ENCODE data around the gene GNAT2.

The GNAT2 gene

GRCh38 chr1:109605381-109605780 lies 14.0 kb downstream of the GNAT2 start:
- DNase-seq: no peak

DNA sequence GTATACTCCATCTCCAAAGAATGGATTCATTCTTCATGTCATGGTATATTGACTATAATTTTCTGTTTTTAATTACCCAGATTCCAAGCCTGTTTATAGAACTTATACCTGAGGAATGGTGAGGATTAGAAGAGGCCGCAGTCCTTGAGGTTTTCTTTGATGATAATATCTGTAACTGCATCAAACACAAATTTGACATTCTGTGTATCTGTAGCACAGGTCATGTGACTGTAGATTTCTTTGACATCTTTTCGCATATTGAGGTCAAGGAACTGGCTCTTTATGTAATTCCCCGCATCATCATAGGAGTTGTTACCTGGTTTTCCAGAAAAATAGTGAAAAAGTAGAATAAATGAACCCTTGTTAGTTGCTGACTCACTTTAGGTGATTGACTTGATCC lies 16.2 kb downstream of the GNAT2 start:
- no peak for DNase-seq

GRCh38 chr1:109598655-109599054 lies 20.8 kb downstream of the GNAT2 start:
- no peak for DNase-seq

- DNase-seq: no peak
These were observed 21.3 kb downstream of the GNAT2 start for GRCh38 chr1:109598156-109598555.

DNA sequence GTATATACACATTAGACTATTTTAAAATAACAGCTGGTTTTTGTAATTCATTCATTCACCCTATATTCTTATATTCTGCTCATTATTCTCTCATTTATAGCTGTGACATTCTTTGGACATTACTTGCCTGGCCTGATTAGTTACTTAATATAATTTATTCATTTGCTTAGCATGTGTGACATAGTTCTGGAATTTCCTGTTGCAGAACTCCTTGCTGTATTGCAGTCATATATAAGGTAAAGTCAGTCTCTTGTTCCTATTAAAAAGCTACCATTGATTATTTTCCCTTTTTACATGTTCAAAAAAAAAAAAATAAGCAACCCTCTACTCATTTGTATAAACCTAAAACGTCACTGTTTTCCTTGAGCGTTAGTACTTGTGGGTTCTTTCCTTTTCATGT lies 23.9 kb downstream of the GNAT2 start:
- DNase-seq: no peak

DNA sequence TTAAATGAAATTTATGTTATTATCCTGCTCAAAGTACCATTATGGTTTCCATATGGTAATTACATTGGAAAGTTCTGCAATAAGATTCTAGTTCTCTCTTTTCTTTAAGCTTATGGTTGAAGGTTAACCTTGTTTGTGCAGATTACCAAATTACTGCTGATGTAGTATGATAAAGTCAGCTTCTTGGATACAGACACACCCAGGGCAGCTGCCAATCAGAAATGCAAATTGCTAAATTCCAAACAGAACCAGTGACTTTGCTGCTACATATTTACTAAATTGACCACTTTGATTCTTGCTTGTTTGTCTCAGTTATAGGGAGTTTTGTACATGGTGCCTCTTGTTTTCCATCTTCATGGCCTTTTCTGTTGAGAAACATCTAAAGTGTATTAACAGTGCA lies 26.5 kb downstream of the GNAT2 start:
- no peak for DNase-seq

DNA sequence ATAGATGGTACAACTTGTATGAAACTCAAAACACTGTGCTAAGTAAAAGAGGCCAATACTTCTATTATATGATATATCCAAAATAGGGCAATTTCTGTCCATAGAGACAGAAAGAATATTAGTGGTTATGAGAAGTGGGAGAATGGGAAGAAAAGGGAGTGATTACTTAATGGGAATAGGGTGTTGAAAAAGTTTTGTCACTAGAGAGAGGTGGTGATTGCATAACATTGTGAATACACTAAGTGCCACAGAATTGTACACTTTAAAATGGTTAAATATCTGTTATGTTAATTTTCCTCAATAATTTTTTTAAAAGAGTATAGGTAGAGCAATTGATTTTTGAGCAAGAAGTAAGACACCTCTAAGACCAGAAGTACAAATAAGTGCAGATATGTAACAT lies 29.7 kb downstream of the GNAT2 start:
- DNase-seq: no peak

- no peak for DNase-seq
These were observed 30.2 kb downstream of the GNAT2 start for GRCh38 chr1:109589177-109589576.

- DNase-seq: no peak
These were observed 33.4 kb downstream of the GNAT2 start for GRCh38 chr1:109586055-109586454.

GRCh38 chr1:109584766-109585165 lies 34.6 kb downstream of the GNAT2 start:
- DNase-seq: no peak

GRCh38 chr1:109582021-109582420 lies 37.4 kb downstream of the GNAT2 start:
- DNase-seq: no peak

- DNase-seq: no peak
These were observed 39.9 kb downstream of the GNAT2 start for GRCh38 chr1:109579491-109579890.

GRCh38 chr1:109578947-109579443 lies 40.4 kb downstream of the GNAT2 start:
- no peak for DNase-seq

DNA sequence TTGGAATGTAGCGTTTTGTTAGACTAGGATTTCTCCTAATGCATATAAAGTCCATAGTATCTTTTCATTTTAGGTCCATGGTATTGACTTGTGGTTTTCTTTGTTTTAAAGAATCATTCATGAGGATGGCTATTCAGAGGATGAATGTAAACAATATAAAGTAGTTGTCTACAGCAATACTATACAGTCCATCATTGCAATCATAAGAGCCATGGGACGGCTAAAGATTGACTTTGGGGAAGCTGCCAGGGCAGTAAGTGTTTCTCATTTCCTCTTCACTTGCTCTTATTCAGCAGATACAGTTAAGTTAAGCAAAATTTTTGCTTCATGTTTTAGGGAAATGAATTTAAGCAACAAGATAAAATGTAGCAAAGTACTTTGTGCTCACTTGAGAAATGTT lies 45.6 kb downstream of the GNAT2 start:
- DNase-seq: no peak

DNA sequence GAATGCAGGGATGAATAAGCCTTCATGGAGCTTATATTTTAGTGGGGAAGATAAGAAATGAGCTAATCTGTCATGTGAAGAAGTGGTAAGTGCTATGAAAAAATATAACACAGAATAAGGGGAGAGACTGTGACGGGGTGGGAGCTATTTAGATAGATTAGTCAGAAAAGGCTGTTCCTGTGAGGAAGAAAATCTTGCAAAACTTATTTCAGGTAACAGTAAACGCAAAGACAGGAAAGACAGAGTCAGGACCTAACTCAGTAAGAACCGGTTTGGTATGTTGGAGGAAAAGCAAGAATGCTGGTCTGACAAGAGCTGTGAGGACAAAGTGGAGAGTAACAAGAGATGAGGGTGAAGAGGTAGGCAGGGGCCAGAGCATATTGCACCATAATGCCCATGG lies 49.0 kb downstream of the GNAT2 start:
- DNase-seq: no peak

- DNase-seq: no peak
These were observed 50.1 kb downstream of the GNAT2 start for GRCh38 chr1:109569323-109569722.

- DNase-seq: no peak
These were observed 51.3 kb downstream of the GNAT2 start for GRCh38 chr1:109567877-109568672.

- no peak for DNase-seq
These were observed 52.4 kb downstream of the GNAT2 start for GRCh38 chr1:109566982-109567381.

DNA sequence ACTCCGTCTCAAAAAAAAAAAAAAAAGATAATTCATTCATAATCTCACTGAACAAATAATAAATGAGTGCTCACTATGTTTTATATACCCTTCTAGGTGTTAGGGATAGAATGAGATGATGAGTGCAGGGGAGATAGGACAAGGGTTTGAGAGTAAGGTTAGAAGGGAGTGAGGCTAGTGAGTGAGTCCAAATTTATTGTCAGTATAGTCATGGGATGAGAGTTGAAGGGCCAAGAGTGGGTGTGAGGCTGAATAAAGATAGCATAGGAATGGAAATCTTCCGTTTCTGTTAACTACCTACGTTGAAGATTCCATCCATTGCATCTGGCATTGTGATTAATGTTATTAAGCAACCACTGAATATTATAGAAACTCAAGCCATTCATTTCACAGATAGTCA lies 54.2 kb downstream of the GNAT2 start:
- DNase-seq: no peak

DNA sequence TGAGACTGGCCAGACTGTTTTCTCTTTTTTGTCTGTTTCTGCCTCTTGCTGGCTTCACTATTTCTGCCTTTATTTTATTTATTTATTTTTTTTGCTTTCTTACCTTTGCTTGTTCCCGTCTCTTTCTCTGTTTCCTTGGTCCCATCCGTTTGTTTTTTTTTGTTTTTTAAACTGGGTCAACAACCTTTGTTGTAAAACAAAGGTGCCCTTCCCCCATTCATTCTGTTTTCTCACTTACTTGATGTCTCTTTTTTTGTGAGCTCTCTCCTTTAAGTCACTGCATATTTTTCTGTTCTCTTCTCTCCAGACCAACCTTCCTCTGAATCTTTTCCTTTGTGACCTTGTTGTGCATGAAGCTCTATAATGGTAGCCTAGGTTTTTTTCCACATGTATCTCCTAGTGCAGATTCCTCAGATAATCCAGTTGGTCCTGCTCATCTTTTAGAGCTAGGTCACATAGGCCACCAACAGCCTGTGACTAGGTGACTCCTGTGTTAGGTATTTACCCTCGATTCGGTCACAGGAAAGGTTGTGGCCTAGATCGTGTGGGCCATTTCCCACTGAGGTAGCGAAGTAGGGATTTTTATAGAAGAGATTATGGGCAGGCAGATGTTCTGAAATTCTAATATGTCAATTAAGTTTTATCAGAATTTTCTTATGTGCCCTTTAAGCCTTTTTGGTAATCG lies 55.1 kb downstream of the GNAT2 start:
- no peak for DNase-seq

- no peak for DNase-seq
These were observed 59.4 kb downstream of the GNAT2 start for GRCh38 chr1:109559995-109560394.

DNA sequence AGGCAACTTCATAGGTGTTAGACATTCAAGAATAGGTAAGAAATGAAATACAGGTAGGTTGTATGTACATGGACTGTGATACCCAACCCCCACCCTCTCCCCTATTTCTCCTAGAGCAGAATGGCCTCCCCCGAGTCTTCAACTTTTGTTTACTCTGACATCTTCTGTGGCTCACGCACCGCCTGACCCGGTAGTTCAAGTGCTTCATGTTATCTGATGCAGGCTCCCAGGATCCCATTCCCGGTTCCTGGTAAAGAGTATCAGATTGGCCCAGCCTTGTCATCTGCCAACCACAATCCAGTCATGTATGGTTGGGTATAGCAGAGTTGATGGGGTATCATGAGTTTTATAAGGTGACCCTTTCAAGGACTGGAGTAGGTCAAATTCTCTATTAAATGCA lies 61.9 kb downstream of the GNAT2 start:
- DNase-seq: no peak

DNA sequence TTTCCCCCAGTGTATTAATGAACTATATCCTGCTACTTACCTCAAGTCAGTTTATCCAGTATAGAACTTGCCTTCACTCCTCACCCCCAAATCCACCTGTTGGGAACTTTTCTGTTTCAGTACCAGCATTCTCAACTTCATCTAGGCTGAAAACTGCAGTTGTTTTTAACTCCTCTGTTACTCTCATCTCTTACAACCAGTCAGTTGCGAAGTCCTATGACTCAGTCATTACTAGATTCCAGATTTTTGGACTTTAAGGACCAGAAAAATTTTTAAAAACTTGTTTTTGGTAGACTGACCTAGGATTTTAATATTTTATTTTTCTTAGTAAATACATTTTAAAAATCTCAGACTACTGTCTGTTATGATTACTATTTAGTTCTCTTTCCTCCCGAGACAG lies 62.9 kb downstream of the GNAT2 start:
- no peak for DNase-seq

All from activated T-cell treated with anti-CD3 and anti-CD28 coated beads for 4 hours (primary cell).